Breast epithelium (tissue), 3 donors: ENCODE measurements around the gene ZC3H13.

Experiments
- CTCF ChIP-seq, 3 donors: fragments of 450-650 bp; IDR thresholded peaks; one replicate each; pipeline ENCODE4 v1.5.1; 2016 to 2017; ENCODE audit warnings: antibody characterized with exemption in 3 of 3, mild to moderate bottlenecking in 3 of 3, moderate library complexity in 3 of 3
- POLR2AphosphoS5 ChIP-seq, 3 donors: sonication (generic); formaldehyde crosslinking; IDR thresholded peaks; one replicate each; pipeline ENCODE4 v1.6.1; 2017; ENCODE audit warnings: antibody characterized with exemption in 3 of 3

GRCh38 chr13:46039411-46040182, 12.9 kb downstream of the ZC3H13 start:
- TF ChIP-seq CTCF (IDR thresholded peaks at IDR 0.05): no peak
- no peak for TF ChIP-seq POLR2AphosphoS5 (IDR thresholded peaks at IDR 0.05)
